K562 (cell line): Measurements from ENCODE around the gene MAP2K7. TPM values are rescaled to one million over a fixed set of nuclear protein-coding genes. Genes with fewer than 3 reads are reported as not detected.

ENCODE experiments used
- DNMT1 ChIP-seq: fragments of 450-650 bp; IDR thresholded peaks from 2 replicates; pipeline ENCODE4 v1.6.1; 2016; ENCODE audit warnings: antibody characterized with exemption, mild to moderate bottlenecking
- ERF ChIP-seq: fragments of 450-650 bp; formaldehyde crosslinking; IDR thresholded peaks from 2 replicates; pipeline ENCODE4 v1.4.0; 2020; ENCODE audit warnings: mild to moderate bottlenecking, mixed read lengths
- ETS1 ChIP-seq: conservative IDR thresholded peaks from 2 replicates; pipeline ENCODE4 v1.6.1; 2011; ENCODE audit warnings: low read depth, mild to moderate bottlenecking, low read length; ENCODE audit not compliant: control insufficient read depth
- POLR2G ChIP-seq: fragments of 200-400 bp; formaldehyde crosslinking; IDR thresholded peaks from 2 replicates; pipeline ENCODE4 v1.6.1; 2017; ENCODE audit warnings: low read depth, mild to moderate bottlenecking, antibody characterized with exemption, low read length, moderate library complexity
- REST ChIP-seq, 2 experiments: fragments of 450-650 bp; formaldehyde crosslinking in 1 of 2; IDR thresholded peaks; 2 replicates each; pipeline versions ENCODE4 v1.4.0 to v1.6.1; 2014 to 2020; ENCODE audit warnings: mild to moderate bottlenecking in 2 of 2, borderline replicate concordance in 1 of 2, low read depth in 1 of 2
- RREB1 ChIP-seq: fragments of 250-450 bp; sonication (Bioruptor Pico); IDR thresholded peaks from 2 replicates; pipeline ENCODE4 v1.4.0; 2020
- THAP7 ChIP-seq: fragments of 250-450 bp; sonication (Bioruptor Pico); IDR thresholded peaks from 2 replicates; pipeline ENCODE4 v1.5.0; 2021
- TRIM28 ChIP-seq: fragments of 450-650 bp; IDR thresholded peaks from 2 replicates; pipeline ENCODE4 v1.6.1; 2017
- ZFPM2 ChIP-seq: fragments of 250-450 bp; sonication (Bioruptor Pico); IDR thresholded peaks from 2 replicates; pipeline ENCODE4 v1.5.1; 2022; ENCODE audit warnings: mild to moderate bottlenecking
- ZFX ChIP-seq: sonication (generic); formaldehyde crosslinking; IDR thresholded peaks from 2 replicates; pipeline ENCODE4 v1.8.0; 2022; ENCODE audit warnings: mild to moderate bottlenecking, missing genetic modification reagents, moderate library complexity
- ZNF830 ChIP-seq: fragments of 250-450 bp; sonication (Bioruptor Pico); IDR thresholded peaks from 2 replicates; pipeline ENCODE4 v1.5.0; 2021; ENCODE audit warnings: mild to moderate bottlenecking
- polyA plus RNA-seq, 8 experiments: library from polyadenylated mRNA; depleted of rRNA in 4 of 8; stranded (reverse) in 5 of 8; unstranded in 3 of 8; fragments of >200 nt; fragmentation: Nextera tagmentation in 2 of 8; fragmentation: Illumina TruSeq in 1 of 8; extraction: Ambion mirVana in 2 of 8; extraction: Trizol in 1 of 8; gene quantifications; 2 replicates each; pipeline versions ENCODE4 v1.2.1 to v1.2.3, GENCODE V29; 2011 to 2014; ENCODE audit warnings: inconsistent platforms in 1 of 8, missing spikeins in 1 of 8
- total RNA-seq, 7 experiments: library from RNA; depleted of rRNA in 6 of 7; stranded (reverse); fragments of >200 nt in 6 of 7; fragmentation: Illumina TruSeq in 2 of 7; extraction: Trizol in 2 of 7; gene quantifications; 2 replicates each; pipeline versions ENCODE4 v1.2.1 to v1.2.3, GENCODE V29; 2011 to 2021; ENCODE audit warnings: low replicate concordance in 1 of 7

Gene MAP2K7
- total and polyA plus RNA-seq, 9 of the 15 experiments (the other 6 are each of a cell fraction or from before 2014, with no cell fraction given) = 0.51 to 45.8 (median 14.1) TPM

- TF ChIP-seq REST (IDR thresholded peaks at IDR 0.05; ENCODE audit: borderline replicate concordance) (no peak), REST (CRISPR knock-in tag; IDR thresholded peaks at IDR 0.05; ENCODE audit: low read depth) (peak; percentile 77), ZNF830 (CRISPR knock-in tag) (0 out of 2 replicates have a peak, but pooled peaks have one; percentile 73), TRIM28 (no peak), DNMT1 (peak; percentile 95), ZFX (CRISPR knock-in tag) (peak; percentile 28), ERF (CRISPR knock-in tag) (peak; percentile 85; the same call in 1 of the 2 replicates), THAP7 (CRISPR knock-in tag) (no peak), POLR2G (peak; percentile 76), RREB1 (CRISPR knock-in tag) (no peak), ETS1 (0 out of 2 replicates have a peak, but pooled peaks have one; percentile 14), ZFPM2 (CRISPR knock-in tag) (0 out of 2 replicates have a peak, but pooled peaks have one; percentile 28)
These were observed 22.5 kb downstream of the MAP2K7 start, which contains the start of gene CTXN1 (continued) for GRCh38 chr19:7926021-7926726.
